ENCODE data around the gene C19orf18. TPM values are rescaled to one million over a fixed set of nuclear protein-coding genes. Genes with fewer than 3 reads are reported as not detected.

C19orf18 gene
- polyA plus RNA-seq, 3 donors, result not detected

DNA sequence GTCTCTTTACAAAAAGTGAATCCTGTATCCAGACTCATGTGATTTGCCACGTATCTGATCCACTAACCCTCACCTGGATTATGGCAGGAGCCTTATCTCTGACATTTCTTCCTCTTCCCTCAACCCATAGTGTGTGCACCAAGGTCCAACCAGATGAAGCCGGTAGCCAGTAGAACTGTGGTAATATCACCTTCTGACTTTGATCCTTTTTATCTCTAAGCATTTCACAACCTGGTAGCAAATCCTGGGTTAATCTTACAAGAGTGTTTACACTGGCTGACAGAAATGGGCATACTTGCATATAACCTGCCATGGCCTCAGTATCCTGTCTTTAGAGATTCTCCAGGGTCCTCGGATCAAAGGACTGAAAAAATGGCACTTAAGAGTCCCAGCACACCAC lies 59.8 kb downstream of the C19orf18 start:
- Histone ChIP-seq H3K9ac (ENCODE audit: insufficient read depth, low read length, poor library complexity, severe bottlenecking) (no peak overlapping the region), H3K36me3 (replicated peaks in 1 of 2; ENCODE audit: control insufficient read depth in 1 of 2, insufficient read depth in 2 of 2, low read length in 2 of 2) (peaks cover 21 to 41% of the 10 kb centered on the region in 2 donors), H4K20me1 (ENCODE audit: insufficient read depth, low read length) (no peaks in the 10 kb centered on the region), H2AFZ (ENCODE audit: insufficient read depth, low read depth, low read length, poor library complexity, severe bottlenecking) (no peak overlapping the region), H3K79me2 (ENCODE audit: insufficient read depth, low read length) (peaks cover 37% of the 10 kb centered on the region), H3K27ac (ENCODE audit: low read depth in 1 of 2, low read length in 2 of 2) (no peak overlapping the region), H3K27me3 (ENCODE audit: control insufficient read depth in 2 of 2, insufficient read depth in 2 of 2, low read length in 2 of 2) (no peaks in the 10 kb centered on the region), H3K4me1 (ENCODE audit: control insufficient read depth in 1 of 2, insufficient read depth in 2 of 2, low read length in 2 of 2) (peaks cover 15 to 17% of the 10 kb centered on the region in 2 donors), H3K4me2 (replicated peaks; ENCODE audit: extremely low read depth, low read length, poor library complexity, severe bottlenecking) (no peak overlapping the region), H3K4me3 (replicated peaks in 1 of 3; ENCODE audit: low read depth in 2 of 3, low read length in 3 of 3) (no peak overlapping the region), H3K9me3 (replicated peaks in 1 of 2; ENCODE audit: control insufficient read depth in 1 of 2, insufficient read depth in 1 of 2, low read length in 2 of 2) (peaks cover 0 to 25% of the 10 kb centered on the region in 2 donors)
- peaks cover 2 to 56% (median 39%) of the 10 kb centered on the region in 7 donors for H3K9me3 Mint-ChIP-seq
- H3K4me1 Mint-ChIP-seq, result peaks cover 21% of the 10 kb centered on the region
- 100% methylated on average over 1 of the region's 3 CpGs for WGBS (ENCODE audit: insufficient coverage)
- peaks cover 0 to 4% (median 0%) of the 10 kb centered on the region in 3 donors for H3K27me3 Mint-ChIP-seq (ENCODE audit: low read depth in 3 of 3)
- DNase-seq, result no peak
- H3K36me3 Mint-ChIP-seq, result peaks cover 39 to 59% of the 10 kb centered on the region in 2 donors
- no peak for TF ChIP-seq CTCF (IDR thresholded peaks at IDR 0.05)
- no peak overlapping the region for H3K4me3 Mint-ChIP-seq
- peak overlapping the region in 1 of 7 donors; percentile 51 for H3K27ac Mint-ChIP-seq
- intact Hi-C loops (cut with micrococcal nuclease), result loop anchor here (10.0 kb wide), 2 partner anchors 150 to 240 kb away; partner anchors contain the start of genes ZNF329 (in 1 of the 2) and ZNF586 (in 1 of the 2)

Other genes starting within 250 kb of the C19orf18 start
- 1 to 10 TPM; 4.0 to 4.8 (median 4.5) TPM for gene ZNF671, start 246.9 kb downstream of the C19orf18 start, polyA plus RNA-seq
- 1 to 10 TPM; 1.9 to 4.4 (median 2.9) TPM for gene ZNF776, start 227.7 kb downstream of the C19orf18 start, polyA plus RNA-seq
- gene ZNF586, start 204.9 kb downstream of the C19orf18 start, polyA plus RNA-seq, result 10 to 100 TPM in 2 of 3 donors, 1 to 10 TPM in 1; 7.7 to 10.5 (median 10.2) TPM
- gene ZNF552, start 159.6 kb downstream of the C19orf18 start, polyA plus RNA-seq, result 1 to 10 TPM; 2.0 to 4.3 (median 2.9) TPM
- 1 to 10 TPM in 1 of 3 donors, under 1 TPM in 2; 0.18 to 6.6 (median 0.56) TPM for gene ZNF587B, start 144.2 kb downstream of the C19orf18 start, polyA plus RNA-seq
- 10 to 100 TPM in 1 of 3 donors, 1 to 10 TPM in 1, under 1 TPM in 1; 0.41 to 15.0 (median 2.9) TPM for gene ZNF587, start 124.7 kb downstream of the C19orf18 start, polyA plus RNA-seq
- 1 to 10 TPM; 2.5 to 6.3 (median 3.8) TPM for gene ZNF814, start 85.5 kb downstream of the C19orf18 start, polyA plus RNA-seq
- gene ZNF417, start 57.9 kb downstream of the C19orf18 start, polyA plus RNA-seq, result 1 to 10 TPM in 1 of 3 donors, under 1 TPM in 2; 0.39 to 6.8 (median 0.70) TPM
- gene ZNF418, start 39.1 kb downstream of the C19orf18 start, polyA plus RNA-seq, result 1 to 10 TPM in 1 of 3 donors, under 1 TPM in 1, not detected in 1; 0.74 to 1.4 TPM
- gene ZNF256, start 26.8 kb downstream of the C19orf18 start, polyA plus RNA-seq, result 1 to 10 TPM in 1 of 3 donors, under 1 TPM in 2; 0.51 to 1.3 (median 0.85) TPM
- 1 to 10 TPM in 2 of 3 donors, under 1 TPM in 1; 0.87 to 1.7 (median 1.2) TPM for gene ZNF606, start 28.3 kb upstream of the C19orf18 start, polyA plus RNA-seq
- gene ZSCAN1, start 59.5 kb upstream of the C19orf18 start, polyA plus RNA-seq, result not detected
- gene ZNF135, start 84.7 kb upstream of the C19orf18 start, polyA plus RNA-seq, result under 1 TPM in 2 of 3 donors, not detected in 1; 0.32 to 0.37 TPM
- gene ZSCAN18, start 123.7 kb upstream of the C19orf18 start, polyA plus RNA-seq, result 1 to 10 TPM; 1.1 to 4.1 (median 2.3) TPM
- gene ZNF329, start 176.3 kb upstream of the C19orf18 start, polyA plus RNA-seq, result 1 to 10 TPM in 1 of 3 donors, under 1 TPM in 2; 0.56 to 1.2 (median 0.65) TPM
- gene ZNF274, start 208.5 kb upstream of the C19orf18 start, polyA plus RNA-seq, result 10 to 100 TPM in 1 of 3 donors, 1 to 10 TPM in 2; 5.8 to 10.1 (median 9.0) TPM